ENCODE results near the gene STRA8.

GRCh38 chr7:135242096-135242684, 8.6 kb downstream of the STRA8 start:
- TF ChIP-seq POLR2A (IDR thresholded peaks at IDR 0.05), result no peak
- TF ChIP-seq CTCF (IDR thresholded peaks at IDR 0.05 in 4 of 5, conservative IDR thresholded peaks at IDR 0.05 in 1 of 5), result no peak
